Immature natural killer cell (primary cell): ENCODE results near the gene UBTD2. TPM values are rescaled to one million over a fixed set of nuclear protein-coding genes. Genes with fewer than 3 reads are reported as not detected.
"Not testable (repeated sequence)": the region's sequence is repeated elsewhere in the genome, so short reads cannot be mapped to it uniquely, and the experiment has no call there.

ENCODE experiments used
- DNase-seq, 3 donors: peaks; one replicate each; pipeline ENCODE4 v3.0.0; 2022; ENCODE audit warnings: mixed read lengths in 1 of 3
- H3K27ac Mint-ChIP-seq, 6 donors: one replicate each; pipeline ENCODE4 v1.8.0; 2020; ENCODE audit warnings: mixed read lengths in 6 of 6, mild to moderate bottlenecking in 5 of 6, inconsistent platforms in 4 of 6, moderate library complexity in 3 of 6
- H3K27me3 Mint-ChIP-seq, 3 donors: one replicate each; pipeline ENCODE4 v1.8.0; 2020 to 2021; ENCODE audit warnings: low read depth in 3 of 3, mild to moderate bottlenecking in 3 of 3, mixed read lengths in 3 of 3, moderate library complexity in 3 of 3, inconsistent platforms in 1 of 3
- H3K36me3 Mint-ChIP-seq, 3 donors: one replicate each; pipeline ENCODE4 v1.8.0; 2020; ENCODE audit warnings: mixed read lengths in 3 of 3, inconsistent platforms in 2 of 3, mild to moderate bottlenecking in 2 of 3
- H3K4me1 Mint-ChIP-seq, 2 donors: one replicate each; pipeline ENCODE4 v1.8.0; 2020; ENCODE audit warnings: inconsistent platforms in 2 of 2, mild to moderate bottlenecking in 2 of 2, mixed read lengths in 2 of 2, moderate library complexity in 1 of 2
- H3K4me3 Mint-ChIP-seq, 5 donors: one replicate each; pipeline ENCODE4 v1.8.0; 2020; ENCODE audit warnings: mild to moderate bottlenecking in 5 of 5, mixed read lengths in 5 of 5, inconsistent platforms in 3 of 5, moderate library complexity in 3 of 5
- H3K9me3 Mint-ChIP-seq, 6 donors: one replicate each; pipeline ENCODE4 v1.8.0; 2020; ENCODE audit warnings: mild to moderate bottlenecking in 6 of 6, mixed read lengths in 6 of 6, inconsistent platforms in 4 of 6, moderate library complexity in 3 of 6
- polyA plus RNA-seq, 3 donors: library from polyadenylated mRNA; unstranded; fragments of 300-500 nt; fragmentation: Illumina TruSeq; gene quantifications; one replicate each; pipeline ENCODE4 v1.2.3, GENCODE V29; 2021

Gene UBTD2
- polyA plus RNA-seq, 3 donors from 2014 or later, result 1.5 TPM

- Mint-ChIP-seq H3K4me1 (peaks cover 0 to 6% of the 10 kb centered on the region in 2 donors), H3K27ac (peak overlapping the region in 3 of 6 donors; percentile 66 to 72 (median 67))
Observed at GRCh38 chr5:172223901-172224873, 59.4 kb downstream of the UBTD2 start.

DNA sequence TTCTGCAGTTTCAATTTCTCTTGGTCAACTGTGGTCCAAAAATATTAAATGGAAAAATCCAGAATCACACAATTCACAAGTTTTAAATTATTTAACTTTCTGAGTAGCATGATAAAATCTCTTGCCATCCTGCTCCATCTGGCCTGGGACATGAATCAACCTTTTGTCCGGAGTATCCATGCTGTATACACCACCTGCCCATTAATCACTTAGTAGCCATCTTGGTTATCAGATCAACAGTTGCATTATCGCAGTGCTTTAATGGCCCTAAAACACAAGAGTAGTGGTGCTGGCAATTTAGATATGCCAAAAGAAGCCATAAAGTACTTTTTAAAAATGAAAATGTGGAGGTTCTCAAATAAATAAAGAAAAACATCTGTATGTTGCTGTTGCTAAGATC, 64.3 kb downstream of the UBTD2 start:
- DNase-seq, result no peak
- no peaks in the 10 kb centered on the region for H3K9me3 Mint-ChIP-seq
- no peak overlapping the region for H3K27ac Mint-ChIP-seq
- no peak overlapping the region for H3K4me3 Mint-ChIP-seq
- H3K4me1 Mint-ChIP-seq, result no peaks in the 10 kb centered on the region
- peaks cover 8 to 16% (median 16%) of the 10 kb centered on the region in 3 donors for H3K36me3 Mint-ChIP-seq
- H3K27me3 Mint-ChIP-seq, result peaks cover 0 to 2% (median 1%) of the 10 kb centered on the region in 3 donors

More at GRCh38 chr5:172223901-172224873, 59.4 kb downstream of the UBTD2 start:
- Mint-ChIP-seq H3K4me3 (no peak overlapping the region), H3K9me3 (no peaks in the 10 kb centered on the region), H3K36me3 (peaks cover 3 to 12% (median 10%) of the 10 kb centered on the region in 3 donors), H3K27me3 (no peaks in the 10 kb centered on the region)
- DNase-seq, result no peak

DNA sequence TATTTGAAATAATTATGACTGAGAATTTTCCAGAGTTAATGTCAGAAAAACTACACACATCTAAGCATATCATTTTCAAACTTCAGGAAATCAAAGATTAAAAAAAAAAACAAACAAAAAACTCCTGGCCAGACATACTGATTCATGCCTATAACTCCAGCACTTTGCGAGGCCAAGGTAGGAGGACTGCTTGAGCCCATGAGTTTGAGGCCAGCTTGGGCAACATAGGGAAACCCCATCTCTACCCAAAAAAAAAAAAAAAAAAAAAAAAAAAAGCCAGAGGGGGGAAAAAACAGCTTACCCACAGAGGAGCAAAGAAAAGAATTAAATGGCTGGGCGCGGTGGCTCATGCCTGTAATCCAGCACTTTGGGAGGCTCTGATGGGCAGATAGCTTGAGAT, 67.2 kb downstream of the UBTD2 start:
- Mint-ChIP-seq H3K27ac (no peak overlapping the region), H3K4me1 (no peaks in the 10 kb centered on the region), H3K27me3 (peaks cover 0 to 2% (median 1%) of the 10 kb centered on the region in 3 donors), H3K4me3 (no peak overlapping the region), H3K36me3 (peaks cover 8 to 23% (median 17%) of the 10 kb centered on the region in 3 donors), H3K9me3 (no peaks in the 10 kb centered on the region)
- no peak for DNase-seq

GRCh38 chr5:172213126-172213525, 70.4 kb downstream of the UBTD2 start:
- H3K36me3 Mint-ChIP-seq, result peaks cover 4 to 26% (median 26%) of the 10 kb centered on the region in 3 donors
- peaks cover 0 to 1% (median 0%) of the 10 kb centered on the region in 3 donors for H3K27me3 Mint-ChIP-seq
- no peak overlapping the region for H3K4me3 Mint-ChIP-seq
- no peak for DNase-seq
- no peaks in the 10 kb centered on the region for H3K9me3 Mint-ChIP-seq
- peaks cover 0 to 4% of the 10 kb centered on the region in 2 donors for H3K4me1 Mint-ChIP-seq
- H3K27ac Mint-ChIP-seq, result no peak overlapping the region

DNA sequence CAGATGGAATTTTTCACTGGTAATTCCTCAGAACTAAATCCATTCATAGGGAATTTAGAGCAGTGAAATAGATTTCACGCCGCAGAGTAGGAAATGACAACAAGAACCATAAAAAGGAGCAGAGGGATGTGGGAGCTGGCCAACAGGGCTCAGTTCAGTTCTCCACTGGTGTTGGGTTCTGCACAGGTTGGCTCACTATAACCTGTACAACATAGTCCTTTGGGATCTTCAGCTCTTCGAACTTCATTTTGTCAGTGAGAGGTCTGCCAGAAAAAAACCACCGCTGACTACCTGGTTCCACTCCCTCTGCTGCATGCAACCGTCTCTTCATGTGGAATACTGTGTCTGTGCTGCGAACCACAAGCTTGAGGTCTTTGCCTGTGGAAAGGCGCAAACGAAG, 71.9 kb downstream of the UBTD2 start:
- no peaks in the 10 kb centered on the region for H3K27me3 Mint-ChIP-seq
- DNase-seq, result no peak
- H3K9me3 Mint-ChIP-seq, result no peaks in the 10 kb centered on the region
- no peak overlapping the region for H3K27ac Mint-ChIP-seq
- H3K4me3 Mint-ChIP-seq, result no peak overlapping the region
- peaks cover 4 to 30% (median 20%) of the 10 kb centered on the region in 3 donors for H3K36me3 Mint-ChIP-seq
- H3K4me1 Mint-ChIP-seq, result peaks cover 0 to 17% of the 10 kb centered on the region in 2 donors

DNA sequence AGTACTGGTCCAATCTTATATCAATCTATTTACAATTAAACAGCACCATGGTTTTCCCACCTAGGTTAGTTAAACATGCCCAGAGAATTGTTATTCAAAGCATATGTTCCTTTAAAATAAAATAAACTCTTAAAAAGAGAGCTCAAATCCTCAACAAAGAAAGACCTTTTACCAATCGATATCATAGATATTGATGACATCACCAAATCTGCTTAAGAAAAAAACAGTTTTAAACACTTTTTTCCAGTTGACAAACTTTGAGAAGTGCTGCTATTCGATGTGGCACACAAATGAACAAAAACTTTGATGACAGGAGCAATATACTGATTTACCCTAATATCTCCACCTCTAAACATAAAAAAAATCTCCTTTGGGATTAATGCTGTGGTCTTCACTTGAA, 73.8 kb downstream of the UBTD2 start:
- Mint-ChIP-seq H3K9me3 (no peaks in the 10 kb centered on the region), H3K4me3 (no peak overlapping the region), H3K36me3 (peaks cover 0 to 24% (median 16%) of the 10 kb centered on the region in 3 donors), H3K4me1 (peaks cover 0 to 17% of the 10 kb centered on the region in 2 donors), H3K27ac (no peak overlapping the region), H3K27me3 (no peaks in the 10 kb centered on the region)
- no peak for DNase-seq

DNA sequence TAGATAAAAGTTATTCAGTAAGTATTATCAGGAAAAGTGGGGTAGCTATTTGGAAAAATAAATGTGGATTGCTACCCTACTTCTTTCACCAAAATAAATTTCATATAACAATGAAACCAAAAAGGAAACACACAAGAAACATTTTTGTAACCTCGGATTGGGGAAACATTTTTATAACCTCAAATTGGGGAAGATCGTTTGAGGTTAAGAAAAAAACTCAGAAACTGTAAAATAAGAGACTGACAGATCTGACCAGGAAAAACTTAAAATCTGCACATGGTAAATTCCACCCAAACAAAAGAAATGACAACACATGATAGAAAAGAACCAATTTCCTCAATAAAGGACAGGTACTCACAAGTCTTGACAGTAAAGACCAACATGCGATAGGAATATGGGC, 76.1 kb downstream of the UBTD2 start:
- Mint-ChIP-seq H3K9me3 (no peaks in the 10 kb centered on the region), H3K4me1 (peaks cover 0 to 17% of the 10 kb centered on the region in 2 donors), H3K27me3 (no peaks in the 10 kb centered on the region), H3K27ac (no peak overlapping the region), H3K36me3 (peaks cover 0 to 21% (median 16%) of the 10 kb centered on the region in 3 donors), H3K4me3 (no peak overlapping the region)
- DNase-seq, result no peak

DNA sequence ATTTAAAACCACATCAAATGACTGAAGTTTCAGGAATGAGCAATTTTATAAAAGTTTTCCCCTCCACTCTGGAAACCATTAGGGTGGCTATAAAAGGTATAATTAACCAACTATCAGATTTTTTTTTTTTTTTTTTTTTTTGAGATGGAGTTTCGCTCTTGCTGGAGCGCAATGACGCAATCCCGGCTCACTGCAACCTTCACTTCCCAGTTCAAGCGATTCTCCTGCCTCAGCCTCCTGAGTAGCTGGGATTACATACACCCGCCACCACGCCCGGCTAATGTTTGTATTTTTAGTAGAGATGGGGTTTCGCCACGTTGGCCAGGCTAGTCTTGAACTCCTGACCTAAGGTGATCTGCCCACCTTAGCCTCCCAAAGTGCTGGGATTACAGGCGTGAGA, 77.6 kb downstream of the UBTD2 start:
- not testable (repeated sequence) for H3K36me3 Mint-ChIP-seq, H3K27me3 Mint-ChIP-seq, H3K27ac Mint-ChIP-seq, H3K9me3 Mint-ChIP-seq, H3K4me3 Mint-ChIP-seq, DNase-seq
- H3K4me1 Mint-ChIP-seq, result peaks cover 0 to 17% of the 10 kb centered on the region in 2 donors

GRCh38 chr5:172200476-172200875, 83.1 kb downstream of the UBTD2 start:
- Mint-ChIP-seq H3K27me3 (peaks cover 0 to 4% (median 2%) of the 10 kb centered on the region in 3 donors), H3K36me3 (no peaks in the 10 kb centered on the region), H3K27ac (no peak overlapping the region), H3K4me3 (no peak overlapping the region), H3K4me1 (peaks cover 0 to 2% of the 10 kb centered on the region in 2 donors), H3K9me3 (no peaks in the 10 kb centered on the region)
- no peak for DNase-seq

DNA sequence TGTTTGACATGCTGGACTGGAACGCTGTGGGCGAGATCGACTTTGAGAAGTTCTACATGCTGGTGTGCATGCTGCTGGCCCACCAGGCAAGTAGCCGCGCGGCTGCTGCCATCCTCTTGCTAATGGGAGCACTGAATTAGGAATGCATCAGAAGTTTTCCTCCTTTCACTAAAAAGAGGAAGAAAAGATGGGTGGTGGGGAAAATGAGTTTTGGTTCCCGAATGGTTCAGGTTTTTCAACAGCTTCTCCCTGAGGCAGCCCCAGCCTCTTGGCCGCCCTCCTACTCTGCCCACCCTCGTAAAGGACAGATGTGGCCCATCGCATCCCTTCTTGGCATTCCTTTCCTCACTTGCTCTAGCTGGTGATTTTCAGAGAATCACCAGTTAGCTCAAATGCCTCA, 84.1 kb downstream of the UBTD2 start:
- peaks cover 0 to 2% of the 10 kb centered on the region in 2 donors for H3K4me1 Mint-ChIP-seq
- no peak overlapping the region for H3K4me3 Mint-ChIP-seq
- no peak for DNase-seq
- H3K9me3 Mint-ChIP-seq, result no peaks in the 10 kb centered on the region
- H3K36me3 Mint-ChIP-seq, result no peaks in the 10 kb centered on the region
- peaks cover 0 to 4% (median 2%) of the 10 kb centered on the region in 3 donors for H3K27me3 Mint-ChIP-seq
- no peak overlapping the region for H3K27ac Mint-ChIP-seq

DNA sequence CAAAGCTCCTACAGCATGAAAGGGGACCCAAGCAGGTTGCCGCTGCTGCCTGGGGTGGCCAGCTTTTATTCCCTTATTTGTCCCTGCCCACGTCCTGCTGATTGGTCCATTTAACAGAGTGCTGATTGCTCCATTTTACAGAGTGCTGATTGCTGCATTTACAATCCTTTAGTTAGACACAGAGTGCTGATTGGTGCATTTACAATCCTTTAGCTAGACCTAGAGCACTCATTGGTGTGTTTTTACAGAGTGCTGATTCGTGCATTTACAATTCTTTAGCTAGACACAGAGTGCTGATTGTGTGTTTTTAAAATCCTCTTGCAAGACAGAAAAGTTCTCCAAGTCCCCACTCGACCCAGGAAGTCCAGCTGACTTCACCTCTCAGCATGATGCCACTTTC, 85.8 kb downstream of the UBTD2 start:
- not testable (repeated sequence) for DNase-seq, H3K4me1 Mint-ChIP-seq, H3K27me3 Mint-ChIP-seq, H3K9me3 Mint-ChIP-seq, H3K4me3 Mint-ChIP-seq, H3K36me3 Mint-ChIP-seq, H3K27ac Mint-ChIP-seq

GRCh38 chr5:172194985-172195774, 88.4 kb downstream of the UBTD2 start:
- Mint-ChIP-seq H3K27ac (no peak overlapping the region), H3K4me3 (no peak overlapping the region), H3K9me3 (no peaks in the 10 kb centered on the region), H3K36me3 (no peaks in the 10 kb centered on the region), H3K4me1 (peaks cover 0 to 2% of the 10 kb centered on the region in 2 donors), H3K27me3 (peaks cover 2 to 6% (median 4%) of the 10 kb centered on the region in 3 donors)
- no peak for DNase-seq

GRCh38 chr5:172193872-172194271, 89.7 kb downstream of the UBTD2 start, which contains the start of gene EFCAB9:
TSS of gene EFCAB9 (plus strand) at chr5:172194172. CDS start at chr5:172194173, 1 bp downstream.
- no peak within 1 kb of the TSS for H3K4me3 Mint-ChIP-seq
- H3K27me3 Mint-ChIP-seq, result peaks cover 2 to 3% (median 2%) of the 10 kb centered on the region in 3 donors
- no peak for DNase-seq
- H3K27ac Mint-ChIP-seq, result peak within 1 kb of the TSS in 1 of 6 donors; percentile 57
- peaks cover 0 to 2% of the 10 kb centered on the region in 2 donors for H3K4me1 Mint-ChIP-seq
- H3K9me3 Mint-ChIP-seq, result no peaks in the 10 kb centered on the region
- H3K36me3 Mint-ChIP-seq, result no peaks in the 10 kb centered on the region
